KMS-11 (cell line): ENCODE data around the gene PCNX3.

Experiments
- H2AFZ ChIP-seq: fragments of 200-600 bp; sonication (generic); 2 replicates; pipeline ENCODE4 v1.6.1; 2016; ENCODE audit warnings: antibody characterized with exemption, mixed run types, low read depth
- H3K27ac ChIP-seq: fragments of 200-600 bp; sonication (generic); 2 replicates; pipeline ENCODE4 v1.6.1; 2016; ENCODE audit warnings: mild to moderate bottlenecking, mixed run types
- H3K27me3 ChIP-seq: fragments of 200-600 bp; sonication (generic); 2 replicates; pipeline ENCODE4 v1.6.1; 2017; ENCODE audit warnings: mild to moderate bottlenecking, low read depth, mixed run types, moderate library complexity; ENCODE audit not compliant: insufficient read depth
- H3K36me3 ChIP-seq: fragments of 200-600 bp; sonication (generic); 2 replicates; pipeline ENCODE4 v1.6.1; 2017; ENCODE audit warnings: mild to moderate bottlenecking, mixed run types; ENCODE audit not compliant: insufficient read depth
- H3K4me1 ChIP-seq: fragments of 200-600 bp; sonication (generic); 2 replicates; pipeline ENCODE4 v1.6.1; 2016; ENCODE audit warnings: mild to moderate bottlenecking, low read depth, mixed run types; ENCODE audit not compliant: poor library complexity, severe bottlenecking
- H3K4me2 ChIP-seq: fragments of 200-600 bp; sonication (generic); 2 replicates; pipeline ENCODE4 v1.7.0; 2016; ENCODE audit warnings: mild to moderate bottlenecking, mixed run types
- H3K4me3 ChIP-seq: fragments of 200-600 bp; sonication (generic); IDR thresholded peaks from 2 replicates; pipeline ENCODE4 v1.6.1; 2017; ENCODE audit warnings: low read depth, low read length, mixed read lengths; ENCODE audit not compliant: insufficient read depth
- H3K79me2 ChIP-seq: fragments of 200-600 bp; sonication (generic); 2 replicates; pipeline ENCODE4 v1.6.1; 2016; ENCODE audit warnings: low read depth, mixed run types; ENCODE audit not compliant: insufficient read depth
- H3K9ac ChIP-seq: fragments of 200-600 bp; sonication (generic); 2 replicates; pipeline ENCODE4 v1.6.1; 2016; ENCODE audit warnings: mild to moderate bottlenecking, mixed run types
- H4K20me1 ChIP-seq: fragments of 200-600 bp; sonication (generic); 2 replicates; pipeline ENCODE4 v1.6.1; 2016; ENCODE audit warnings: mild to moderate bottlenecking, mixed run types; ENCODE audit not compliant: insufficient read depth
- TF ChIP-seq, protein P1 (sequence below): fragments of 200-600 bp; sonication (generic); conservative IDR thresholded peaks from 2 replicates; pipeline ENCODE4 v1.6.1; 2017; ENCODE audit warnings: low read depth, mild to moderate bottlenecking, antibody characterized with exemption, low read length, moderate library complexity, mixed read lengths

The PCNX3 gene

GRCh38 chr11:65625628-65626342 is 10.2 kb downstream of the PCNX3 start:
- Histone ChIP-seq H3K4me2 (no peak overlapping the region), H3K36me3 (no peaks in the 10 kb centered on the region), H4K20me1 (no peaks in the 10 kb centered on the region), H3K9ac (no peak overlapping the region), H3K27ac (no peak overlapping the region), H3K79me2 (no peaks in the 10 kb centered on the region), H3K27me3 (no peaks in the 10 kb centered on the region), H3K4me3 (no peak overlapping the region), H2AFZ (no peak overlapping the region), H3K4me1 (no peaks in the 10 kb centered on the region)
- TF ChIP-seq, protein P1, sequence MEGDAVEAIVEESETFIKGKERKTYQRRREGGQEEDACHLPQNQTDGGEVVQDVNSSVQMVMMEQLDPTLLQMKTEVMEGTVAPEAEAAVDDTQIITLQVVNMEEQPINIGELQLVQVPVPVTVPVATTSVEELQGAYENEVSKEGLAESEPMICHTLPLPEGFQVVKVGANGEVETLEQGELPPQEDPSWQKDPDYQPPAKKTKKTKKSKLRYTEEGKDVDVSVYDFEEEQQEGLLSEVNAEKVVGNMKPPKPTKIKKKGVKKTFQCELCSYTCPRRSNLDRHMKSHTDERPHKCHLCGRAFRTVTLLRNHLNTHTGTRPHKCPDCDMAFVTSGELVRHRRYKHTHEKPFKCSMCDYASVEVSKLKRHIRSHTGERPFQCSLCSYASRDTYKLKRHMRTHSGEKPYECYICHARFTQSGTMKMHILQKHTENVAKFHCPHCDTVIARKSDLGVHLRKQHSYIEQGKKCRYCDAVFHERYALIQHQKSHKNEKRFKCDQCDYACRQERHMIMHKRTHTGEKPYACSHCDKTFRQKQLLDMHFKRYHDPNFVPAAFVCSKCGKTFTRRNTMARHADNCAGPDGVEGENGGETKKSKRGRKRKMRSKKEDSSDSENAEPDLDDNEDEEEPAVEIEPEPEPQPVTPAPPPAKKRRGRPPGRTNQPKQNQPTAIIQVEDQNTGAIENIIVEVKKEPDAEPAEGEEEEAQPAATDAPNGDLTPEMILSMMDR, result 0 out of 2 replicates have a peak, but pooled peaks have one; percentile 25

DNA sequence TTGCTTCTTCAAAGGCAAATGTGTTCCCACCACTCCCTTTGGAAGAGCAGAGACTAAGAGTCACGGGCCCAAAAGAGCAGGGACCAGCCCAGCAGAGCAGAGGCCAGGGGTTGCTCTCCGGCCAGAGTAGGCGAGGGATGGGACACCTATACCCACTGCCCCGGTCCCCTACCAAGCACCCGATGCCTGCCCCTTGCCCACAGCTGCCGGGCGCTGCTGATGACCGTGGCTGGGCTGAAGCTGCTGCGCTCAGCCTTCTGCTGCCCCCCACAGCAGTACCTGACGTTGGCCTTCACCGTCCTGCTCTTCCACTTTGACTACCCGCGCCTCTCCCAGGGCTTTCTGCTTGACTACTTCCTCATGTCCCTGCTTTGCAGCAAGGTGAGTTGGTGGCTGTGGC is 11.6 kb downstream of the PCNX3 start:
- no peak overlapping the region for H2AFZ ChIP-seq
- H3K36me3 ChIP-seq, result no peaks in the 10 kb centered on the region
- TF ChIP-seq, protein P1, result no peak
- no peak overlapping the region for H3K27ac ChIP-seq
- no peaks in the 10 kb centered on the region for H4K20me1 ChIP-seq
- H3K9ac ChIP-seq, result no peak overlapping the region
- H3K4me1 ChIP-seq, result no peaks in the 10 kb centered on the region
- no peak overlapping the region for H3K4me3 ChIP-seq
- no peak overlapping the region for H3K4me2 ChIP-seq
- H3K27me3 ChIP-seq, result no peaks in the 10 kb centered on the region
- H3K79me2 ChIP-seq, result no peaks in the 10 kb centered on the region

DNA sequence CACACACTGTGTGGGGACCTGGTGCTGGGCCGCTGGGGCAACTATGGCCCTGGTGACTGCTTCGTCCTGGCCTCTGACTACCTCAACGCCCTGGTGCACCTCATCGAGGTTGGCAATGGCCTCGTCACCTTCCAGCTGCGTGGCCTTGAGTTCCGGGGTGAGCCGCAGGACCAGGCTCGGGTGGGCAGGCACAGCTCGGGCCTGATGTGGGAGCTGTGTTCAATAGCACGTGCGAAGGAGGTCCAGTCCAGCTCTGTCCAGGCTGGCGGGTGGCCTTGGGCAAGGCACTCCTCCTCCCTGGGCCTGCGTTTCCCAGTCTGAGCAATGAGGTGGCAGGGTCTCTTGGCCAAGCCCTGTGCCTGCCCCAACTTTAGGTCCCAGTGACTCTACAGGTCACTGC is 14.0 kb downstream of the PCNX3 start:
- Histone ChIP-seq H3K4me2 (no peak overlapping the region), H4K20me1 (no peaks in the 10 kb centered on the region), H3K27me3 (no peaks in the 10 kb centered on the region), H3K36me3 (no peaks in the 10 kb centered on the region; the same call in 1 of the 2 replicates), H3K27ac (no peak overlapping the region), H3K79me2 (no peaks in the 10 kb centered on the region), H3K9ac (no peak overlapping the region), H3K4me3 (no peak overlapping the region), H2AFZ (no peak overlapping the region), H3K4me1 (no peaks in the 10 kb centered on the region)
- TF ChIP-seq, protein P1, result no peak

DNA sequence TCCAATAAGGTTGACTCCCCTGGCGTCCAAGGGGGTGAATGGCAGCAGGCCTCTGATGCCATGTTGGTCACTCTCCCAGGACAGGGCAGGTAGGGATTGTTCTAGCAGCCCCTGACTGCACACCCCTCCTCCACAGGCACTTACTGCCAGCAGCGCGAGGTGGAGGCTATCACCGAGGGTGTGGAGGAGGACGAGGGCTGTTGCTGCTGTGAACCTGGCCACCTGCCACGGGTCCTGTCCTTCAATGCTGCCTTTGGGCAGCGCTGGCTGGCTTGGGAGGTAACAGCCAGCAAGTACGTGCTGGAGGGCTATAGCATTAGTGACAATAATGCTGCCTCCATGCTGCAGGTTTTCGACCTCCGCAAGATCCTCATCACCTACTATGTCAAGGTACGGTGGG is 14.6 kb downstream of the PCNX3 start:
- TF ChIP-seq, protein P1, result no peak
- no peaks in the 10 kb centered on the region for H3K27me3 ChIP-seq
- H3K4me3 ChIP-seq, result no peak overlapping the region
- H3K9ac ChIP-seq, result no peak overlapping the region
- H3K27ac ChIP-seq, result no peak overlapping the region
- H3K36me3 ChIP-seq, result no peaks in the 10 kb centered on the region; the same call in 1 of the 2 replicates
- H3K4me1 ChIP-seq, result no peaks in the 10 kb centered on the region
- H3K79me2 ChIP-seq, result no peaks in the 10 kb centered on the region
- H2AFZ ChIP-seq, result no peak overlapping the region
- no peak overlapping the region for H3K4me2 ChIP-seq
- H4K20me1 ChIP-seq, result no peaks in the 10 kb centered on the region
